ENCODE data around the gene UVRAG. TPM values are rescaled to one million over a fixed set of nuclear protein-coding genes. Genes with fewer than 3 reads are reported as not detected.
"Not testable (repeated sequence)": the region's sequence is repeated elsewhere in the genome, so short reads cannot be mapped to it uniquely, and the experiment has no call there.

The UVRAG gene
- total and polyA plus RNA-seq, 2 donors (not counting 1 experiment from before 2014, with no cell fraction given): 37.7 to 94.1 TPM

- Mint-ChIP-seq H3K27ac (no peak overlapping the region), H3K4me3 (no peak overlapping the region)
- CTCF ChIA-PET: interaction anchor here (0.9 to 3.3 kb wide), 2 partner anchors 12 to 15 kb away, joined by 3 to 15 read pairs; no protein-coding TSS in a partner anchor
These were observed 37.5 kb downstream of the UVRAG start for GRCh38 chr11:75852406-75853017.

DNA sequence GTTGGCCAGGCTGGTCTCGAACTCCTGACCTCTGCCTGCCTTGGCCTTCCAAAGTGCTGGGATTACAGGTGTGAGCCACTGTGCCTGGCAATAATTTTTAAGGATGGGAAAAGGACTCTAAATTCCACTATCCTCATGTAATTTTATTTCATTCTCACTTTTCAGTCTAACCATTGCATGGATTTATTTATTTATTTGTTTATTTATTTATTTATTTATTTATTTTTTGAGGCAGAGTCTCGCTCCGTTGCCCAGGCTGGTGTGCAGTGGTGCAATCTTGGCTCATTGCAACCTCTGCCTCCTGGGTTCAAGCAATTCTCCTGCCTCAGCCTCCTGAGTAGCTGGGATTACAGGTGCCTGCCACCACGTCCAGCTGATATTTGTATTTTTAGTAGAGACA lies 38.6 kb downstream of the UVRAG start:
- H3K27ac Mint-ChIP-seq: peak overlapping the region; percentile 50
- POLR2A ChIA-PET; H3K9me3 Mint-ChIP-seq (ENCODE audit: insufficient read depth); H3K4me3 ChIP-seq (ENCODE audit: control extremely low read depth in 1 of 5, extremely low read depth in 1 of 5, insufficient read depth in 1 of 5, low read depth in 2 of 5, low read length in 4 of 5); ATAC-seq (ENCODE audit: low read depth); DNase-seq; intact Hi-C loops (cut with micrococcal nuclease); H3K9me3 ChIP-seq (ENCODE audit: control extremely low read depth in 1 of 3, control insufficient read depth in 2 of 3, insufficient read depth in 1 of 3, low read length in 2 of 3); H3K9ac ChIP-seq (ENCODE audit: low read length); H3K4me2 ChIP-seq (replicated peaks; ENCODE audit: low read depth, low read length, poor library complexity, severe bottlenecking); H3K27me3 Mint-ChIP-seq; H3K27me3 ChIP-seq (replicated peaks in 1 of 4; ENCODE audit: control extremely low read depth in 1 of 4, control insufficient read depth in 3 of 4, insufficient read depth in 4 of 4, low read length in 3 of 4); H2AFZ ChIP-seq (ENCODE audit: insufficient read depth, low read depth, low read length, poor library complexity, severe bottlenecking); H3K27ac ChIP-seq (ENCODE audit: low read length in 2 of 2); H3K4me3 Mint-ChIP-seq: not testable (repeated sequence)
- CTCF ChIA-PET: interaction anchor here (0.9 to 3.3 kb wide), 4 partner anchors 14 to 47 kb away, joined by 3 to 15 read pairs (median 4); no protein-coding TSS in a partner anchor
- Histone ChIP-seq H3K79me2 (ENCODE audit: control insufficient read depth, insufficient read depth, low read length) (peaks cover 97% of the 10 kb centered on the region), H3K36me3 (replicated peaks in 1 of 2; ENCODE audit: control extremely low read depth in 1 of 2, control insufficient read depth in 1 of 2, extremely low read depth in 1 of 2, insufficient read depth in 2 of 2, low read length in 1 of 2) (peaks cover 7 to 38% of the 10 kb centered on the region in 2 experiments), H4K20me1 (ENCODE audit: control insufficient read depth, insufficient read depth, low read length, poor library complexity, severe bottlenecking) (peaks cover 71% of the 10 kb centered on the region), H3K4me1 (ENCODE audit: control insufficient read depth in 2 of 2, insufficient read depth in 2 of 2, low read length in 2 of 2) (peaks cover 21 to 26% of the 10 kb centered on the region in 2 donors)
- H3K4me1 Mint-ChIP-seq: peaks cover 57% of the 10 kb centered on the region
- 100% methylated on average over 2 of the region's 4 CpGs for WGBS (ENCODE audit: insufficient coverage)

More at GRCh38 chr11:75852406-75853017, 37.5 kb downstream of the UVRAG start:
- Mint-ChIP-seq H3K9me3 (ENCODE audit: insufficient read depth) (no peaks in the 10 kb centered on the region), H3K27me3 (no peaks in the 10 kb centered on the region), H3K4me1 (peaks cover 51% of the 10 kb centered on the region)
- ATAC-seq (ENCODE audit: low read depth) (no peak), DNase-seq (no peak)
- H3K9me3 ChIP-seq (ENCODE audit: control extremely low read depth in 1 of 3, control insufficient read depth in 2 of 3, insufficient read depth in 1 of 3, low read length in 2 of 3): peaks cover 0 to 6% (median 0%) of the 10 kb centered on the region in 3 donors
- H2AFZ ChIP-seq (ENCODE audit: insufficient read depth, low read depth, low read length, poor library complexity, severe bottlenecking): no peak overlapping the region
- peaks cover 73% of the 10 kb centered on the region for H4K20me1 ChIP-seq (ENCODE audit: control insufficient read depth, insufficient read depth, low read length, poor library complexity, severe bottlenecking)
- H3K4me3 ChIP-seq (ENCODE audit: control extremely low read depth in 1 of 5, extremely low read depth in 1 of 5, insufficient read depth in 1 of 5, low read depth in 2 of 5, low read length in 4 of 5): no peak overlapping the region
- no peak overlapping the region for H3K9ac ChIP-seq (ENCODE audit: low read length)
- POLR2A ChIA-PET: no interaction called here
- H3K27me3 ChIP-seq (replicated peaks in 1 of 4; ENCODE audit: control extremely low read depth in 1 of 4, control insufficient read depth in 3 of 4, insufficient read depth in 4 of 4, low read length in 3 of 4): no peaks in the 10 kb centered on the region
- no peak overlapping the region for H3K27ac ChIP-seq (ENCODE audit: low read length in 2 of 2)
- intact Hi-C loops (cut with micrococcal nuclease): no loop called here
- peaks cover 7 to 38% of the 10 kb centered on the region in 2 experiments for H3K36me3 ChIP-seq (replicated peaks in 1 of 2; ENCODE audit: control extremely low read depth in 1 of 2, control insufficient read depth in 1 of 2, extremely low read depth in 1 of 2, insufficient read depth in 2 of 2, low read length in 1 of 2)
- WGBS (ENCODE audit: insufficient coverage): no CpG with 5 or more reads among the region's 5 CpGs
- H3K79me2 ChIP-seq (ENCODE audit: control insufficient read depth, insufficient read depth, low read length): peaks cover 97% of the 10 kb centered on the region
- TF ChIP-seq EZH2 (IDR thresholded peaks at IDR 0.05; ENCODE audit: borderline replicate concordance, insufficient read depth, low read depth, low read length, poor library complexity, severe bottlenecking) (no peak), CTCF (IDR thresholded peaks at IDR 0.05) (no peak)
- peaks cover 20 to 25% of the 10 kb centered on the region in 2 donors for H3K4me1 ChIP-seq (ENCODE audit: control insufficient read depth in 2 of 2, insufficient read depth in 2 of 2, low read length in 2 of 2)
- no peak overlapping the region for H3K4me2 ChIP-seq (replicated peaks; ENCODE audit: low read depth, low read length, poor library complexity, severe bottlenecking)
